ENCODE results near the gene THRSP.
"Not testable (repeated sequence)": the region's sequence is repeated elsewhere in the genome, so short reads cannot be mapped to it uniquely, and the experiment has no call there.

THRSP gene

DNA sequence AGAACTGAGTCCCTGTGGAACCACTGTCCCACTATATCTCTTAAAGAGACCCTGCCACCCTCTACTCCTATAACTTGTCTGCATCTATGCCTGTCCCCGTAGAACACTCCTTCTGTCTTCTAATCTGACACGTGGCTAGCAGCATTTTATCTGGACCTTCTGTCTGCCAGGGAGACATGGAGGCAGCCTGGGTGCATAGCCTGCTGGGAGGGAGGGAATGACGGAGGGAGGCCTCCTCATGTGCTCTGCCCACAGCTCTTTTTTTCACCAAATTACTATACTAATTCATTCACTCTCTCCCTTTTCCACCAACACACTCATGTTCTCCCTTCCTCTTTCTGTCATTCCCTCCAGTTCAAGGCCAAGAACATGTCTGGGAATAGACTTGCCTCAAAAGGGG, 7.6 kb upstream of the THRSP start:
- no peak overlapping the region for H3K4me3 ChIP-seq (ENCODE audit: low read length)
- DNase-seq (ENCODE audit: low read depth) = no peak
- TF ChIP-seq, protein P1, sequence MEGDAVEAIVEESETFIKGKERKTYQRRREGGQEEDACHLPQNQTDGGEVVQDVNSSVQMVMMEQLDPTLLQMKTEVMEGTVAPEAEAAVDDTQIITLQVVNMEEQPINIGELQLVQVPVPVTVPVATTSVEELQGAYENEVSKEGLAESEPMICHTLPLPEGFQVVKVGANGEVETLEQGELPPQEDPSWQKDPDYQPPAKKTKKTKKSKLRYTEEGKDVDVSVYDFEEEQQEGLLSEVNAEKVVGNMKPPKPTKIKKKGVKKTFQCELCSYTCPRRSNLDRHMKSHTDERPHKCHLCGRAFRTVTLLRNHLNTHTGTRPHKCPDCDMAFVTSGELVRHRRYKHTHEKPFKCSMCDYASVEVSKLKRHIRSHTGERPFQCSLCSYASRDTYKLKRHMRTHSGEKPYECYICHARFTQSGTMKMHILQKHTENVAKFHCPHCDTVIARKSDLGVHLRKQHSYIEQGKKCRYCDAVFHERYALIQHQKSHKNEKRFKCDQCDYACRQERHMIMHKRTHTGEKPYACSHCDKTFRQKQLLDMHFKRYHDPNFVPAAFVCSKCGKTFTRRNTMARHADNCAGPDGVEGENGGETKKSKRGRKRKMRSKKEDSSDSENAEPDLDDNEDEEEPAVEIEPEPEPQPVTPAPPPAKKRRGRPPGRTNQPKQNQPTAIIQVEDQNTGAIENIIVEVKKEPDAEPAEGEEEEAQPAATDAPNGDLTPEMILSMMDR (IDR thresholded peaks at IDR 0.05; ENCODE audit: insufficient read depth, low read depth, low read length, missing control alignments) = no peak

DNA sequence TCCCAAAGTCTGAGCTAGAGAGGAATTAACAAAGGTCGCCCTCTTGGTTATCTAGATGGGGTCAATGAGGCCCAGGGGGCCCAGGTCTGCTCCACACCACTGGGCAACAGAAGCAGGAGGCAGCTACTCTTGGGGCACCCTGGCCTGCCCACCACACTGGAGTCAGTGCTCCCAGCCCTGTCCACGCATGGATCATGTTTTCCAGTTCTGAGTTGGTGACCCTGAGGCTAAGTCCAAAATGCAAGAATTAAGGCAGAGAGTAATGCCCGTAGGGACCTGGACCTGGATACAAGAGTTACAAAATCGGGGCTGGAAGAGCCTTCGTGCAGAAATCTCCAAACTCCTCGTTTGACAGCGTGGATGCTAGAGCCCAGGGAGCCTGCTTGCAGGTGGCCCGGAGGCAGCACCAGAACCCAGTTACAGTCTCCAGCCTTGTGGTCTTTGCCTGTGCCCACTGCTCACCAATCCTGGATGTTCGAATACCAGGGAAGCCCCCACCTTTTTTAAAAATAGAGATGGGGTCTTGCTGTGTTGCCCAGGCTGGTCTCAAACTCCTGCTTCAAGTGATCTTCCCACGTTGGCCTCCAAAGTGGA, 6.1 kb upstream of the THRSP start:
- no peak for DNase-seq (ENCODE audit: low read depth)
- TF ChIP-seq, protein P1 (IDR thresholded peaks at IDR 0.05; ENCODE audit: insufficient read depth, low read depth, low read length, missing control alignments) = no peak
- no peak overlapping the region for H3K4me3 ChIP-seq (ENCODE audit: low read length)

DNA sequence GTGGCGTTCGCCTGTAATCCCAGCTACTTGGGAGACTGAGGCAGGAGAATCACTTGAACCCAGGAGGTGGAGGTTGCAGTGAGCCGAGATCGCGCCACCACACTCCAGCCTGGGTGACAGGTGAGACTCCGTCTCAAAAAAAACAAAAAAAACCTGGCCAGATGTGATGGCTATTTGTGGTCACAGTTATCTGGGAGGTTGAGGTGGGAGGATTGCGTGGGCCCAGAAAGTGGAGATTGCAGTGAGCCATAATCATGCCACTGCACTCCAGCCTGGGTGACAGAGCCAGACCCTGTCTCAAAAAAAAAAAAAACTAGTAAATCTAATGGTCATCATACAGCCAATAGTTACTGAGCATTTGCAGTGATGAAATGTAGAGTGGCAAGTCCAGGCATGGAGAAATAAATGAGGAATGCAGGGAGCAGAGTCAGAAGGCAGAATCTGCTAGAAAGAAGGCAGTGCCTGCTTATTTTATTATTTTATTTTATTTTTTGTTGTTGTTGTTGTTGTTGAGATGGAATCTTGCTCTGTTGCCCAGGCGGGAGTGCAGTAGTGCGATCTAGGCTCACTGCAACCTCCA, 3.8 kb upstream of the THRSP start:
- H3K4me3 ChIP-seq (ENCODE audit: low read length) = not testable (repeated sequence)
- peak; percentile 68 for DNase-seq (ENCODE audit: low read depth)

DNA sequence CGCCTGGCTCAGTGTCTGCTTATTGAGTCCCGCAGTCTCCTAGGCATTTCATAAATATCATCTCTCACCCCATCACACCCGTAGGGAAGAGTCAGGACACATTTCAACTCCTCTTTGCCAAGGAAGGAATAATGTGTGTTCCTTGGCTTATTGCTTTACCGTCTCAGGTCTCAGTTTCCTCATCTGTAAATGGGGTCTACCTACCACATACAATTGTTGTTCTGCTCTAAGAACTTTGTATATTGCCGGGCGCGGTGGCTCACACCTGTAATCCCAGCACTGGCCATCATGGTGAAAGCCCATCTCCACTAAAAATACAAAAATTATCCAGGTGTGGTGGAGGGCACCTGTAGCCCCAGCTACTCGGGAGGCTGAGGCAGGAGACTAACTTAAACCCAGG, 3.1 kb upstream of the THRSP start:
- no peak overlapping the region for H3K4me3 ChIP-seq (ENCODE audit: low read length)
- no peak for DNase-seq (ENCODE audit: low read depth)
- TF ChIP-seq, protein P1 (IDR thresholded peaks at IDR 0.05; ENCODE audit: insufficient read depth, low read depth, low read length, missing control alignments) = no peak

DNA sequence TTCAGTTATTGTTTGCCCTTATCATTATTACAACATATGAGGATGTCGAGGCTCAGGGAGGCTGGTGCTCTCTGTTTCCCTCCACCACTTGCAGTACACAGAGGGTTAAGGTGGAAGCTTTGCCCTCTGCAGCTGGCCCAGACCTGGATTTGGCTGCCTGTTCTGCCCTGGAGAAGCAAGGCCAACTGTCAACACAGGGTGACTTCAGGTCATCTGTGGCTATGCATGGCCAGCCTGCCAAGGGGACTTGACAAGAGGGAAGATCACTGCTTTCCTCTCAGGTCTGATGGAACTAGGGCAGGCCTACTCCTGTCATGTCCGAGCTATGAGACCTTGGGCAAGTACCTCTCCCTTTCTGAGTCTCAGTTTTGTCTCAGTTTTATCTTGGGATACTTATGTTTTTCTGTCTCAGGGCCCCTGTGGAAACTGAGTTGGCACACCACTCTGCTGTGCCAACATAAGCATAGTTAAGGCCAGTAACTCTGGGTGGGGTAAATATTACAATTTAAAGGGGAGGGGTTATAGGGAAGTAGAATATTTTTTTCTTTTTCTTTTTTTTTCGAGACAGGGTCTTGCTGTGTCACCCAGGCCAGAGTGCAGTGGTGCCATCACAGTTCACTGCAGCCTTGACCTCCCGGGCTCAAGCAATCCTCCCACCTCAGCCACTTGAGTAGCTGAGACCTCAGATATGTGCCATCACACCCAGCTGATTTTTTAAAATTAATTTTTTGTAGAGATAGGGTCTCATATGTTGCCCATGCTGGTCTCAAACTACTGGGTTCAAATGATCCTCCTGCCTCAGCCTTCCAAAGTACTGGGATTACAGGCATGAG, 2.4 kb upstream of the THRSP start:
- TF ChIP-seq, protein P1 (IDR thresholded peaks at IDR 0.05; ENCODE audit: insufficient read depth, low read depth, low read length, missing control alignments) = no peak
- no peak overlapping the region for H3K4me3 ChIP-seq (ENCODE audit: low read length)
- DNase-seq (ENCODE audit: low read depth) = no peak

DNA sequence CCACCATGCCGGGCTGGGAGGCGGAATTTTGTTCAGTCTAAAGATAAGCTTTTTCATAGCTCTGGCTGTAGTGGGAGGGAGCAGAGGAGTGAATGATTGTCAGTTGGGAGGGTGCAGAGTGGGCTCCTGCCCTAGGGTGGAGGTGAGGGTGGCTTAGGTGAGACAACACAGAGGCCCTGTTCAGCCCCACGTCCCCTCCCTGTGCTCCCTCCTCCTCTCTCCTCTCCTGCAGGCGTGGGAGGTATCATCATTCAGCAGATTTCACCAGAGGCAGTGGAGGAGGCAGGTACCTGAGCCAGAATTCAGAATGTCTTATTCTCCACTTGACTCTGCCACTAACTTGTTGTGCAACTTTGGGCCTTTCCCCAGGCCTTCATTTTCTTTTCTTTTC, 1.7 kb upstream of the THRSP start:
- no peak overlapping the region for H3K4me3 ChIP-seq (ENCODE audit: low read length)
- peak; percentile 17 for DNase-seq (ENCODE audit: low read depth)
- TF ChIP-seq, protein P1 (IDR thresholded peaks at IDR 0.05; ENCODE audit: insufficient read depth, low read depth, low read length, missing control alignments) = no peak

DNA sequence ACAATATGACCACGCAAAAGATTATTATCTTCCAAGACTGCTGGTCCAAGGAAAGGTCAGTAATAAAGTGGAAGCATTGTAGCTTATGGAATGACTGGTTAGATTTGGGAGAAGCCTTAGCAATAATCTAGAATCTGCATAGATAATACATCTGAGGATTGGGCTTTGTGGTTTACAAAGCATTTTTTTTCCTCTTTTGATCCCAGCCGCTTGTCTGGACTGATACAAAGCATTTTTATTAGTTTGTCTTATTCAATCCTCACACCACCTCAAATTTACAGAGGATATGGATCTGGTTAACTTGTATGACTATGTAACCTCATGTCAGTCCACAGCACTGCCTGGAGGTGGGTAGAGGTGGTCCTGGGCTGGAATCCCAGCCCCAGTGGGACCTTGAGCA, 990 bp upstream of the THRSP start:
- no peak for DNase-seq (ENCODE audit: low read depth)
- TF ChIP-seq, protein P1 (IDR thresholded peaks at IDR 0.05; ENCODE audit: insufficient read depth, low read depth, low read length, missing control alignments) = no peak
- H3K4me3 ChIP-seq (ENCODE audit: low read length) = no peak overlapping the region
